GM23338 (cell line): ENCODE results near the gene PXDN. TPM values are rescaled to one million over a fixed set of nuclear protein-coding genes. Genes with fewer than 3 reads are reported as not detected.

Experiments
- ATAC-seq: fragments of 200-7000 bp; cut with Tn5 transposase; 3 replicates; pipeline ENCODE4 v1.9.1; 2020
- DNase-seq: peaks from one replicate; pipeline ENCODE4 v3.0.0-alpha.2; 2015; ENCODE audit warnings: low spot score
- H2AFZ ChIP-seq: fragments of 200-600 bp; sonication (generic); 2 replicates; pipeline ENCODE4 v1.8.0; 2016; ENCODE audit warnings: antibody characterized with exemption, mild to moderate bottlenecking, moderate library complexity
- H3F3A ChIP-seq: fragments of 200-600 bp; sonication (generic); replicated peaks from 2 replicates; pipeline ENCODE4 v1.8.0; 2017; ENCODE audit warnings: antibody characterized with exemption, mixed run types, low read depth
- H3K27ac ChIP-seq: fragments of 200-600 bp; sonication (generic); 2 replicates; pipeline ENCODE4 v1.6.1; 2016; ENCODE audit warnings: low read depth
- H3K27me3 ChIP-seq: fragments of 200-600 bp; sonication (generic); 2 replicates; pipeline ENCODE4 v1.8.0; 2016; ENCODE audit warnings: mild to moderate bottlenecking, mixed run types, moderate library complexity; ENCODE audit not compliant: insufficient read depth
- H3K36me3 ChIP-seq: fragments of 200-600 bp; sonication (generic); 2 replicates; pipeline ENCODE4 v1.8.0; 2016; ENCODE audit warnings: mild to moderate bottlenecking; ENCODE audit not compliant: insufficient read depth
- H3K4me1 ChIP-seq: fragments of 200-600 bp; sonication (generic); 2 replicates; pipeline ENCODE4 v1.8.0; 2016; ENCODE audit warnings: mild to moderate bottlenecking, moderate library complexity; ENCODE audit not compliant: insufficient read depth
- H3K4me2 ChIP-seq: fragments of 200-600 bp; sonication (generic); 2 replicates; pipeline ENCODE4 v1.7.1; 2017; ENCODE audit warnings: mixed run types
- H3K4me3 ChIP-seq: fragments of 200-600 bp; sonication (generic); 2 replicates; pipeline ENCODE4 v1.6.1; 2016; ENCODE audit warnings: mixed run types
- H3K79me2 ChIP-seq: fragments of 200-600 bp; sonication (generic); replicated peaks from 2 replicates; pipeline ENCODE4 v1.8.0; 2017; ENCODE audit warnings: mild to moderate bottlenecking; ENCODE audit not compliant: insufficient read depth
- H3K9me2 ChIP-seq: fragments of 200-600 bp; sonication (generic); 2 replicates; pipeline ENCODE4 v1.8.0; 2017; ENCODE audit not compliant: insufficient read depth
- H4K20me1 ChIP-seq: fragments of 200-600 bp; sonication (generic); replicated peaks from 2 replicates; pipeline ENCODE4 v1.8.0; 2017; ENCODE audit warnings: mild to moderate bottlenecking; ENCODE audit not compliant: insufficient read depth
- H3K27ac Mint-ChIP-seq: 2 replicates; pipeline ENCODE4 v1.8.0; 2020; ENCODE audit warnings: inconsistent platforms, mild to moderate bottlenecking, moderate library complexity, mixed read lengths
- H3K27me3 Mint-ChIP-seq: 3 replicates; pipeline ENCODE4 v1.8.0; 2022; ENCODE audit warnings: low read depth, mild to moderate bottlenecking, moderate library complexity, mixed read lengths, inconsistent platforms; ENCODE audit not compliant: insufficient read depth, poor library complexity
- H3K36me3 Mint-ChIP-seq: 3 replicates; pipeline ENCODE4 v1.8.0; 2021; ENCODE audit warnings: low read depth, mild to moderate bottlenecking, inconsistent platforms, moderate library complexity, mixed read lengths
- H3K4me1 Mint-ChIP-seq: 3 replicates; pipeline ENCODE4 v1.8.0; 2020; ENCODE audit warnings: mild to moderate bottlenecking, inconsistent platforms, mixed read lengths
- H3K4me3 Mint-ChIP-seq: 3 replicates; pipeline ENCODE4 v1.8.0; 2021; ENCODE audit warnings: moderate library complexity, mild to moderate bottlenecking, inconsistent platforms, mixed read lengths
- H3K9me3 Mint-ChIP-seq: 3 replicates; pipeline ENCODE4 v1.8.0; 2020; ENCODE audit warnings: moderate library complexity, mild to moderate bottlenecking, inconsistent platforms, mixed read lengths
- CREB1 ChIP-seq: fragments of 250-450 bp; sonication (Bioruptor Pico); IDR thresholded peaks from 2 replicates; pipeline ENCODE4 v1.5.0; 2020; ENCODE audit warnings: low read depth, mild to moderate bottlenecking, moderate library complexity
- EZH2phosphoT487 ChIP-seq: fragments of 200-600 bp; sonication (generic); IDR thresholded peaks from one replicate; pipeline ENCODE4 v1.8.1; 2018; ENCODE audit warnings: antibody characterized with exemption; ENCODE audit not compliant: unreplicated experiment
- JUNB ChIP-seq: IDR thresholded peaks from one replicate; pipeline ENCODE4 v1.6.1; 2016; ENCODE audit warnings: antibody characterized with exemption; ENCODE audit not compliant: unreplicated experiment
- NANOG ChIP-seq: IDR thresholded peaks from 2 replicates; pipeline ENCODE4 v1.6.1; 2016; ENCODE audit warnings: antibody characterized with exemption, borderline replicate concordance
- POLR2AphosphoS5 ChIP-seq: IDR thresholded peaks from 2 replicates; pipeline ENCODE4 v1.6.1; 2016; ENCODE audit warnings: antibody characterized with exemption, low read depth
- STAT1 ChIP-seq: IDR thresholded peaks from one replicate; pipeline ENCODE4 v1.6.1; 2016; ENCODE audit warnings: antibody characterized with exemption; ENCODE audit not compliant: unreplicated experiment
- ZNF114 ChIP-seq: fragments of 250-450 bp; sonication (Bioruptor Pico); IDR thresholded peaks from 2 replicates; pipeline ENCODE4 v1.5.0; 2020; ENCODE audit warnings: mild to moderate bottlenecking, moderate library complexity
- polyA plus RNA-seq: library from polyadenylated mRNA; unstranded; fragments of >200 nt; fragmentation: Nextera tagmentation; extraction: Ambion mirVana; gene quantifications from 2 replicates; pipeline ENCODE4 v1.2.1, GENCODE V29; 2016
- total RNA-seq: library from RNA; depleted of rRNA; stranded (reverse); fragments of >200 nt; shearing (Covaris generic); gene quantifications from 2 replicates; pipeline ENCODE4 v1.2.3, GENCODE V29; 2014
- TF ChIP-seq, protein P1 (sequence below): fragments of 250-450 bp; sonication (Bioruptor Pico); IDR thresholded peaks from 2 replicates; pipeline ENCODE4 v1.5.0; 2020; ENCODE audit warnings: mild to moderate bottlenecking, moderate library complexity
- TF ChIP-seq, protein P2 (sequence below): IDR thresholded peaks from one replicate; pipeline ENCODE4 v1.6.1; 2018; ENCODE audit warnings: antibody characterized with exemption; ENCODE audit not compliant: unreplicated experiment
- TF ChIP-seq, protein P3 (sequence below): IDR thresholded peaks from 2 replicates; pipeline ENCODE4 v1.6.1; 2016; ENCODE audit warnings: antibody characterized with exemption

Gene PXDN
- total and polyA plus RNA-seq, 2 experiments from 2014 or later: 42.2 to 225 TPM

DNA sequence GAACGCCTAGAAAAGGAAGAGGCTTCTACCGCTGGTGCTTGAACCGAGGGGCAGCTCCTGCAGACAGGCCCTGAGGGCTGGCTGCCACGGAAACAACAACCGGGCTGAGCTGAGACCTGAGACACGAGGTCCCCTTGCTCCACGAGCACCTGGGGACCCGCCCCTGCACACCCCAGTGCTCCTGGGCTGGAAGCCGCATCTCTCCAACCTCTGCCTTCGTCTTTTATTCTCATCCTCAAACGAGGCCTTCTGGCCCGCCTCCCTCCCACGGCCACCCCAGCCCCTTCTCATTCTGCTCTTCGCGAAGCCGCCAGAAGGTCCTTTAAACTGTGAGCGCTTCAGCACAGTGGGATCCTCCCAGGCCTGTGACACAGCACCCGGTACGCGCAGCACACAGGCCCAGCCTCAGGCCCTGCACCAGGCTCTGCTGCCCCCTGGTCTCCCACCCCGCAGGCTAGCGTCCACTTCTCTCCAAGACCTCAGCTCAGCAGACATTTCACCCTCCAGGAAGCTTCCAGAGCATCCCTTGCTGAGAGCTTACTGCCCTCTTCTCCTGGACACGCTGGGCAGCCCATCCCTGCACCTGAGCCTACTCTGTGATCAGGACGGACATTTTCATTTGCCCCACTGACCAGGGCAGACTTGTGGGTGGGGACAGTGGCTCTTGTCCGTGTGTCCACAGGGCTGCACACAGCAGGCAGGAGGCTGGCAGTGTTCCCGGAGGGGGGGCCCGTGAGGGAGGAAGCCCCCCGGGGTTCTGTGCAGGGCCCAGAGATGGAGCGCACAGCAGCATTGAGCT lies 149.7 kb downstream of the PXDN start:
- ATAC-seq: no peak
- no peak overlapping the region for H3K4me3 ChIP-seq
- H3K79me2 ChIP-seq: no peaks in the 10 kb centered on the region
- no peaks in the 10 kb centered on the region; the same call in 1 of the 2 replicates for H4K20me1 ChIP-seq
- peaks cover 3% of the 10 kb centered on the region; the same call in 1 of the 3 replicates for H3K36me3 Mint-ChIP-seq
- H3K9me3 Mint-ChIP-seq: no peaks in the 10 kb centered on the region
- no peaks in the 10 kb centered on the region for H3K36me3 ChIP-seq
- no peaks in the 10 kb centered on the region for H3K9me2 ChIP-seq
- no peak overlapping the region for H3K27ac Mint-ChIP-seq
- peaks cover 18% of the 10 kb centered on the region for H3F3A ChIP-seq
- peaks cover 24% of the 10 kb centered on the region for H3K4me1 Mint-ChIP-seq
- no peak overlapping the region for H2AFZ ChIP-seq
- no peak overlapping the region for H3K4me3 Mint-ChIP-seq
- H3K4me1 ChIP-seq: 0 out of 2 replicates have a peak, but pooled peaks cover 10% of the 10 kb centered on the region
- no peak overlapping the region for H3K4me2 ChIP-seq
- no peak for DNase-seq
- TF ChIP-seq EZH2phosphoT487 (no peak), STAT1 (no peak), POLR2AphosphoS5 (no peak), NANOG (no peak)
- TF ChIP-seq, protein P1, sequence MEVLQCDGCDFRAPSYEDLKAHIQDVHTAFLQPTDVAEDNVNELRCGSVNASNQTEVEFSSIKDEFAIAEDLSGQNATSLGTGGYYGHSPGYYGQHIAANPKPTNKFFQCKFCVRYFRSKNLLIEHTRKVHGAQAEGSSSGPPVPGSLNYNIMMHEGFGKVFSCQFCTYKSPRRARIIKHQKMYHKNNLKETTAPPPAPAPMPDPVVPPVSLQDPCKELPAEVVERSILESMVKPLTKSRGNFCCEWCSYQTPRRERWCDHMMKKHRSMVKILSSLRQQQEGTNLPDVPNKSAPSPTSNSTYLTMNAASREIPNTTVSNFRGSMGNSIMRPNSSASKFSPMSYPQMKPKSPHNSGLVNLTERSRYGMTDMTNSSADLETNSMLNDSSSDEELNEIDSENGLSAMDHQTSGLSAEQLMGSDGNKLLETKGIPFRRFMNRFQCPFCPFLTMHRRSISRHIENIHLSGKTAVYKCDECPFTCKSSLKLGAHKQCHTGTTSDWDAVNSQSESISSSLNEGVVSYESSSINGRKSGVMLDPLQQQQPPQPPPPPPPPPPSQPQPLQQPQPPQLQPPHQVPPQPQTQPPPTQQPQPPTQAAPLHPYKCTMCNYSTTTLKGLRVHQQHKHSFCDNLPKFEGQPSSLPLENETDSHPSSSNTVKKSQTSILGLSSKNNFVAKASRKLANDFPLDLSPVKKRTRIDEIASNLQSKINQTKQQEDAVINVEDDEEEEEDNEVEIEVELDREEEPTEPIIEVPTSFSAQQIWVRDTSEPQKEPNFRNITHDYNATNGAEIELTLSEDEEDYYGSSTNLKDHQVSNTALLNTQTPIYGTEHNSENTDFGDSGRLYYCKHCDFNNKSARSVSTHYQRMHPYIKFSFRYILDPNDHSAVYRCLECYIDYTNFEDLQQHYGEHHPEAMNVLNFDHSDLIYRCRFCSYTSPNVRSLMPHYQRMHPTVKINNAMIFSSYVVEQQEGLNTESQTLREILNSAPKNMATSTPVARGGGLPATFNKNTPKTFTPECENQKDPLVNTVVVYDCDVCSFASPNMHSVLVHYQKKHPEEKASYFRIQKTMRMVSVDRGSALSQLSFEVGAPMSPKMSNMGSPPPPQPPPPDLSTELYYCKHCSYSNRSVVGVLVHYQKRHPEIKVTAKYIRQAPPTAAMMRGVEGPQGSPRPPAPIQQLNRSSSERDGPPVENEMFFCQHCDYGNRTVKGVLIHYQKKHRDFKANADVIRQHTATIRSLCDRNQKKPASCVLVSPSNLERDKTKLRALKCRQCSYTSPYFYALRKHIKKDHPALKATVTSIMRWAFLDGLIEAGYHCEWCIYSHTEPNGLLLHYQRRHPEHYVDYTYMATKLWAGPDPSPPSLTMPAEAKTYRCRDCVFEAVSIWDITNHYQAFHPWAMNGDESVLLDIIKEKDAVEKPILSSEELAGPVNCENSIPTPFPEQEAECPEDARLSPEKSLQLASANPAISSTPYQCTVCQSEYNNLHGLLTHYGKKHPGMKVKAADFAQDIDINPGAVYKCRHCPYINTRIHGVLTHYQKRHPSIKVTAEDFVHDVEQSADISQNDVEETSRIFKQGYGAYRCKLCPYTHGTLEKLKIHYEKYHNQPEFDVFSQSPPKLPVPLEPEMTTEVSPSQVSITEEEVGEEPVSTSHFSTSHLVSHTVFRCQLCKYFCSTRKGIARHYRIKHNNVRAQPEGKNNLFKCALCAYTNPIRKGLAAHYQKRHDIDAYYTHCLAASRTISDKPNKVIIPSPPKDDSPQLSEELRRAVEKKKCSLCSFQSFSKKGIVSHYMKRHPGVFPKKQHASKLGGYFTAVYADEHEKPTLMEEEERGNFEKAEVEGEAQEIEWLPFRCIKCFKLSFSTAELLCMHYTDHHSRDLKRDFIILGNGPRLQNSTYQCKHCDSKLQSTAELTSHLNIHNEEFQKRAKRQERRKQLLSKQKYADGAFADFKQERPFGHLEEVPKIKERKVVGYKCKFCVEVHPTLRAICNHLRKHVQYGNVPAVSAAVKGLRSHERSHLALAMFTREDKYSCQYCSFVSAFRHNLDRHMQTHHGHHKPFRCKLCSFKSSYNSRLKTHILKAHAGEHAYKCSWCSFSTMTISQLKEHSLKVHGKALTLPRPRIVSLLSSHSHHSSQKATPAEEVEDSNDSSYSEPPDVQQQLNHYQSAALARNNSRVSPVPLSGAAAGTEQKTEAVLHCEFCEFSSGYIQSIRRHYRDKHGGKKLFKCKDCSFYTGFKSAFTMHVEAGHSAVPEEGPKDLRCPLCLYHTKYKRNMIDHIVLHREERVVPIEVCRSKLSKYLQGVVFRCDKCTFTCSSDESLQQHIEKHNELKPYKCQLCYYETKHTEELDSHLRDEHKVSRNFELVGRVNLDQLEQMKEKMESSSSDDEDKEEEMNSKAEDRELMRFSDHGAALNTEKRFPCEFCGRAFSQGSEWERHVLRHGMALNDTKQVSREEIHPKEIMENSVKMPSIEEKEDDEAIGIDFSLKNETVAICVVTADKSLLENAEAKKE (CRISPR knock-in tag): no peak
- peak overlapping the region; percentile 32; the same call in 1 of the 2 replicates for H3K27ac ChIP-seq
- peaks cover 3% of the 10 kb centered on the region for H3K27me3 Mint-ChIP-seq
- H3K27me3 ChIP-seq: no peaks in the 10 kb centered on the region

DNA sequence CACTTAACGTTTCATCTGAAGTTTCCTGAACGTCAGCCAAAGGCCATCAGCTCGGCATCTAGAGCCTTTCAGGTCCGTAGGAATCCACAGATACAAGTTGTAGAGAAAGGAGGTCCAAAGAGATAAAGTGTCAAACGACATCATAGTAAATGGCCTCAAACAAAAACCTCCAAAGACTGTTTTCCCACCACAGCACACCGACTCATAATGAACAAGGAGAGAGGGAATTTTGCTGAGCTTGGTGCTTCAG lies 150.3 kb downstream of the PXDN start:
- Histone ChIP-seq H3K4me2 (no peak overlapping the region), H3F3A (peaks cover 18% of the 10 kb centered on the region), H3K36me3 (no peaks in the 10 kb centered on the region), H3K4me3 (no peak overlapping the region), H4K20me1 (no peaks in the 10 kb centered on the region; the same call in 1 of the 2 replicates), H3K79me2 (no peaks in the 10 kb centered on the region), H2AFZ (no peak overlapping the region), H3K4me1 (0 out of 2 replicates have a peak, but pooled peaks cover 10% of the 10 kb centered on the region), H3K27ac (peak overlapping the region; percentile 32; the same call in 1 of the 2 replicates), H3K27me3 (no peaks in the 10 kb centered on the region), H3K9me2 (no peaks in the 10 kb centered on the region)
- Mint-ChIP-seq H3K9me3 (no peaks in the 10 kb centered on the region), H3K27me3 (peaks cover 3% of the 10 kb centered on the region), H3K4me3 (no peak overlapping the region), H3K27ac (no peak overlapping the region), H3K36me3 (peaks cover 3% of the 10 kb centered on the region; the same call in 1 of the 3 replicates), H3K4me1 (peaks cover 27% of the 10 kb centered on the region)
- ATAC-seq: no peak
- DNase-seq: no peak
- no peak for TF ChIP-seq ZNF114
- TF ChIP-seq CREB1: no peak
- TF ChIP-seq, protein P2, sequence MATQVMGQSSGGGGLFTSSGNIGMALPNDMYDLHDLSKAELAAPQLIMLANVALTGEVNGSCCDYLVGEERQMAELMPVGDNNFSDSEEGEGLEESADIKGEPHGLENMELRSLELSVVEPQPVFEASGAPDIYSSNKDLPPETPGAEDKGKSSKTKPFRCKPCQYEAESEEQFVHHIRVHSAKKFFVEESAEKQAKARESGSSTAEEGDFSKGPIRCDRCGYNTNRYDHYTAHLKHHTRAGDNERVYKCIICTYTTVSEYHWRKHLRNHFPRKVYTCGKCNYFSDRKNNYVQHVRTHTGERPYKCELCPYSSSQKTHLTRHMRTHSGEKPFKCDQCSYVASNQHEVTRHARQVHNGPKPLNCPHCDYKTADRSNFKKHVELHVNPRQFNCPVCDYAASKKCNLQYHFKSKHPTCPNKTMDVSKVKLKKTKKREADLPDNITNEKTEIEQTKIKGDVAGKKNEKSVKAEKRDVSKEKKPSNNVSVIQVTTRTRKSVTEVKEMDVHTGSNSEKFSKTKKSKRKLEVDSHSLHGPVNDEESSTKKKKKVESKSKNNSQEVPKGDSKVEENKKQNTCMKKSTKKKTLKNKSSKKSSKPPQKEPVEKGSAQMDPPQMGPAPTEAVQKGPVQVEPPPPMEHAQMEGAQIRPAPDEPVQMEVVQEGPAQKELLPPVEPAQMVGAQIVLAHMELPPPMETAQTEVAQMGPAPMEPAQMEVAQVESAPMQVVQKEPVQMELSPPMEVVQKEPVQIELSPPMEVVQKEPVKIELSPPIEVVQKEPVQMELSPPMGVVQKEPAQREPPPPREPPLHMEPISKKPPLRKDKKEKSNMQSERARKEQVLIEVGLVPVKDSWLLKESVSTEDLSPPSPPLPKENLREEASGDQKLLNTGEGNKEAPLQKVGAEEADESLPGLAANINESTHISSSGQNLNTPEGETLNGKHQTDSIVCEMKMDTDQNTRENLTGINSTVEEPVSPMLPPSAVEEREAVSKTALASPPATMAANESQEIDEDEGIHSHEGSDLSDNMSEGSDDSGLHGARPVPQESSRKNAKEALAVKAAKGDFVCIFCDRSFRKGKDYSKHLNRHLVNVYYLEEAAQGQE: no peak
- TF ChIP-seq, protein P3, sequence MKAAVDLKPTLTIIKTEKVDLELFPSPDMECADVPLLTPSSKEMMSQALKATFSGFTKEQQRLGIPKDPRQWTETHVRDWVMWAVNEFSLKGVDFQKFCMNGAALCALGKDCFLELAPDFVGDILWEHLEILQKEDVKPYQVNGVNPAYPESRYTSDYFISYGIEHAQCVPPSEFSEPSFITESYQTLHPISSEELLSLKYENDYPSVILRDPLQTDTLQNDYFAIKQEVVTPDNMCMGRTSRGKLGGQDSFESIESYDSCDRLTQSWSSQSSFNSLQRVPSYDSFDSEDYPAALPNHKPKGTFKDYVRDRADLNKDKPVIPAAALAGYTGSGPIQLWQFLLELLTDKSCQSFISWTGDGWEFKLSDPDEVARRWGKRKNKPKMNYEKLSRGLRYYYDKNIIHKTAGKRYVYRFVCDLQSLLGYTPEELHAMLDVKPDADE: no peak
- TF ChIP-seq POLR2AphosphoS5: no peak
- TF ChIP-seq JUNB: no peak
